H1 (cell line): ENCODE data around the gene SLC66A2. TPM values are rescaled to one million over a fixed set of nuclear protein-coding genes. Genes with fewer than 3 reads are reported as not detected.
A peak's percentile ranks its signal among the peaks of the same experiment; 100 is the strongest.

Experiments
- CTCF ChIA-PET: fragments of 300-600 bp; sonication (Branson Sonifier 250); formaldehyde crosslinking; loops from one replicate; lab custom pipeline; 2021; ENCODE audit not compliant: partially characterized antibody; lab: Charles Lee
- POLR2A ChIA-PET: fragments of 300-600 bp; sonication (Branson Sonifier 250); formaldehyde crosslinking; loops from one replicate; lab custom pipeline; 2021; ENCODE audit warnings: inconsistent platforms; ENCODE audit not compliant: partially characterized antibody; lab: Charles Lee
- DNase-seq, 2 experiments: peaks; one replicate each; pipeline versions ENCODE4 v3.0.0 to v3.0.0-alpha.2; 2010 to 2022; ENCODE audit warnings: low spot score in 2 of 2, low read depth in 1 of 2, mixed read lengths in 1 of 2
- FAIRE-seq: peaks from 2 replicates; lab custom pipeline; 2011; peaks lifted over from hg19 to GRCh38; lab: Jason Lieb, UNC
- H2AFZ ChIP-seq: 2 replicates; pipeline ENCODE4 v1.8.1; 2012; ENCODE audit warnings: low read length, inconsistent platforms
- H2AK5ac ChIP-seq: 2 replicates; pipeline ENCODE4 v1.6.1; 2013; ENCODE audit warnings: low read depth, low read length
- H2BK120ac ChIP-seq: replicated peaks from 2 replicates; pipeline ENCODE3; 2013; ENCODE audit warnings: low read depth, low read length, inconsistent platforms
- H2BK12ac ChIP-seq: 2 replicates; pipeline ENCODE4 v1.6.1; 2013; ENCODE audit warnings: low read depth, low read length
- H2BK15ac ChIP-seq: 2 replicates; pipeline ENCODE4 v1.6.1; 2013; ENCODE audit warnings: low read length
- H2BK20ac ChIP-seq: 2 replicates; pipeline ENCODE4 v1.6.1; 2013; ENCODE audit warnings: low read length
- H2BK5ac ChIP-seq: 2 replicates; pipeline ENCODE4 v1.6.1; 2013; ENCODE audit warnings: low read depth, low read length
- H3K14ac ChIP-seq: 2 replicates; pipeline ENCODE4 v1.6.1; 2013; ENCODE audit warnings: inconsistent platforms; ENCODE audit not compliant: insufficient read length
- H3K18ac ChIP-seq: 2 replicates; pipeline ENCODE4 v1.6.1; 2013; ENCODE audit warnings: low read length; ENCODE audit errors: extremely low read depth
- H3K23ac ChIP-seq: 2 replicates; pipeline ENCODE4 v1.6.1; 2013; ENCODE audit warnings: inconsistent platforms; ENCODE audit not compliant: insufficient read length
- H3K23me2 ChIP-seq: 2 replicates; pipeline ENCODE4 v1.6.1; 2013; ENCODE audit warnings: low read depth, low read length
- H3K27ac ChIP-seq: 2 replicates; pipeline ENCODE4 v1.6.1; 2011; ENCODE audit warnings: low read depth, low read length, inconsistent platforms
- H3K27me3 ChIP-seq, 4 experiments: replicated peaks in 1 of 4; 1 replicate in 1 of 4; 2 replicates in 3 of 4; pipeline versions ENCODE4 v1.6.1 to v1.8.1; 2011 to 2013; ENCODE audit warnings: low read length in 3 of 4, mild to moderate bottlenecking in 3 of 4, inconsistent platforms in 2 of 4, mixed read lengths in 2 of 4, moderate library complexity in 1 of 4; ENCODE audit not compliant: control insufficient read depth in 3 of 4, insufficient read depth in 3 of 4; ENCODE audit errors: extremely low read depth in 1 of 4
- H3K36me3 ChIP-seq, 4 experiments: 2 replicates each; pipeline versions ENCODE4 v1.6.1 to v1.8.1; 2011 to 2013; ENCODE audit warnings: mild to moderate bottlenecking in 4 of 4, low read length in 3 of 4, moderate library complexity in 2 of 4, control low read depth in 1 of 4, inconsistent platforms in 1 of 4; ENCODE audit not compliant: insufficient read depth in 4 of 4, control insufficient read depth in 2 of 4
- H3K4ac ChIP-seq: replicated peaks from 2 replicates; pipeline ENCODE3; 2013; ENCODE audit warnings: low read length, low read depth, mixed read lengths, inconsistent platforms; ENCODE audit not compliant: insufficient read length
- H3K4me1 ChIP-seq, 4 experiments: replicated peaks in 1 of 4; 1 replicate in 1 of 4; 2 replicates in 3 of 4; pipeline versions ENCODE4 v1.6.1 to v1.8.1; 2011 to 2013; ENCODE audit warnings: low read length in 3 of 4, inconsistent platforms in 2 of 4, mixed read lengths in 1 of 4; ENCODE audit not compliant: insufficient read depth in 4 of 4, control insufficient read depth in 3 of 4
- H3K4me2 ChIP-seq, 2 experiments: 2 replicates each; pipeline versions ENCODE4 v1.6.1 to v1.8.1; 2011 to 2013; ENCODE audit warnings: low read depth in 2 of 2, low read length in 2 of 2, control low read depth in 1 of 2, inconsistent platforms in 1 of 2, mild to moderate bottlenecking in 1 of 2; ENCODE audit not compliant: insufficient read depth in 1 of 2
- H3K4me3 ChIP-seq, 4 experiments: fragments of 200-600, 300-600 bp in 1 of 4; sonication (generic), shearing (Covaris generic), sonication (Bioruptor Twin) in 1 of 4; 2 replicates each; pipeline versions ENCODE4 v1.5.1 to v1.8.1; 2011 to 2016; ENCODE audit warnings: low read length in 4 of 4, low read depth in 3 of 4, control low read depth in 2 of 4, inconsistent platforms in 2 of 4, mild to moderate bottlenecking in 2 of 4, mixed read lengths in 1 of 4, moderate library complexity in 1 of 4; ENCODE audit not compliant: insufficient read depth in 2 of 4; ENCODE audit errors: extremely low read depth in 1 of 4
- H3K56ac ChIP-seq: replicated peaks from 2 replicates; pipeline ENCODE3; 2013; ENCODE audit warnings: low read depth, mild to moderate bottlenecking, mixed read lengths, low read length, inconsistent platforms; ENCODE audit not compliant: insufficient read length
- H3K79me1 ChIP-seq: 2 replicates; pipeline ENCODE4 v1.6.1; 2013; ENCODE audit warnings: low read depth, low read length, control low read depth
- H3K79me2 ChIP-seq, 2 experiments: 2 replicates each; pipeline versions ENCODE4 v1.6.1 to v1.8.1; 2012 to 2013; ENCODE audit warnings: low read length in 2 of 2, mild to moderate bottlenecking in 2 of 2, inconsistent platforms in 1 of 2; ENCODE audit not compliant: insufficient read depth in 2 of 2, control insufficient read depth in 1 of 2
- H3K9ac ChIP-seq, 4 experiments: replicated peaks in 1 of 4; 1 replicate in 1 of 4; 2 replicates in 3 of 4; pipeline versions ENCODE4 v1.6.1 to v1.8.1; 2011 to 2013; ENCODE audit warnings: low read depth in 3 of 4, low read length in 3 of 4, control low read depth in 2 of 4, mild to moderate bottlenecking in 2 of 4, moderate library complexity in 2 of 4, inconsistent platforms in 1 of 4; ENCODE audit errors: extremely low read depth in 1 of 4
- H3K9me3 ChIP-seq, 2 experiments: 2 replicates each; pipeline versions ENCODE4 v1.6.1 to v1.8.1; 2012 to 2013; ENCODE audit warnings: mild to moderate bottlenecking in 2 of 2, moderate library complexity in 2 of 2, control low read depth in 1 of 2, inconsistent platforms in 1 of 2, low read depth in 1 of 2, low read length in 1 of 2, mixed read lengths in 1 of 2; ENCODE audit not compliant: insufficient read depth in 2 of 2
- H4K20me1 ChIP-seq, 2 experiments: replicated peaks in 1 of 2; 2 replicates each; pipeline versions ENCODE3 to v1.8.1; 2011 to 2013; ENCODE audit warnings: inconsistent platforms in 2 of 2, low read length in 2 of 2, mild to moderate bottlenecking in 1 of 2; ENCODE audit not compliant: insufficient read depth in 2 of 2, control insufficient read depth in 1 of 2
- H4K5ac ChIP-seq: 2 replicates; pipeline ENCODE4 v1.6.1; 2013; ENCODE audit warnings: low read length, low read depth, mixed read lengths, inconsistent platforms; ENCODE audit not compliant: insufficient read length
- H4K8ac ChIP-seq: 2 replicates; pipeline ENCODE4 v1.8.0; 2013; ENCODE audit warnings: mild to moderate bottlenecking, moderate library complexity, low read length, inconsistent platforms; ENCODE audit not compliant: insufficient read depth; ENCODE audit errors: extremely low read depth
- H4K91ac ChIP-seq: replicated peaks from 2 replicates; pipeline ENCODE3; 2013; ENCODE audit warnings: low read length, mixed read lengths, inconsistent platforms; ENCODE audit not compliant: insufficient read length
- BCL11A ChIP-seq, 2 experiments: IDR thresholded peaks; one replicate each; pipeline ENCODE4 v1.6.1; 2011; ENCODE audit warnings: low read depth in 2 of 2, low read length in 2 of 2, mild to moderate bottlenecking in 2 of 2
- GTF2F1 ChIP-seq: IDR thresholded peaks from 2 replicates; pipeline ENCODE4 v1.6.1; 2012; ENCODE audit warnings: low read depth, low read length, improper control_type of control experiment, borderline replicate concordance
- WGBS, 2 experiments: shearing (Covaris generic) in 1 of 2; methylation state at CpG; one replicate each; pipeline versions ENCODE4 v1.1.6 to v1.1.7; 2013 to 2015; ENCODE audit warnings: low lambda C conversion rate in 2 of 2, mixed read lengths in 2 of 2, inconsistent platforms in 1 of 2, low coverage in 1 of 2, missing lambda C conversion rate in 1 of 2; ENCODE audit not compliant: insufficient replicate concordance in 2 of 2, insufficient coverage in 1 of 2, insufficient read length in 1 of 2; ENCODE audit errors: extremely low coverage in 1 of 2, missing lambda C conversion rate in 1 of 2; 5-methylcytosine and 5-hydroxymethylcytosine counted together
- polyA plus RNA-seq, 7 experiments: library from polyadenylated mRNA; depleted of rRNA in 3 of 7; stranded (reverse) in 5 of 7; unstranded in 2 of 7; fragments of >200 nt in 5 of 7; fragments of 200-250 nt in 2 of 7; gene quantifications; 1 replicate in 5 of 7; 2 replicates in 1 of 7; 4 replicates in 1 of 7; pipeline versions ENCODE4 v1.2.1 to v1.2.3, GENCODE V29; 2011 to 2013; ENCODE audit warnings: missing spikeins in 2 of 7, mixed read lengths in 2 of 7
- total RNA-seq: library from RNA; stranded (reverse); fragmentation: NEBNext Ultra II Directional; extraction: Animal tissue kit (Norgen Biotek cat#: 25700); gene quantifications from 2 replicates; pipeline ENCODE4 v1.2.1, GENCODE V29; 2021

The SLC66A2 gene
- total and polyA plus RNA-seq, 2 of the 8 experiments (the other 6 are each of a cell fraction or from before 2014, with no cell fraction given): 15.0 to 18.9 TPM

GRCh38 chr18:79986726-79987125, 35.3 kb upstream of the SLC66A2 start:
- no peak overlapping the region for H2BK5ac ChIP-seq
- TF ChIP-seq GTF2F1 (no peak), BCL11A (IDR thresholded peaks at IDR 0.05; ENCODE audit: low read depth in 2 of 2, low read length in 2 of 2) (no peak)

More at GRCh38 chr18:79986726-79987125, 35.3 kb upstream of the SLC66A2 start:
- no peak overlapping the region for H3K14ac ChIP-seq
- no peak overlapping the region for H2BK12ac ChIP-seq
- H3K4me3 ChIP-seq: peak overlapping the region in 3 of 4 experiments; percentile 64 to 94 (median 85); a peak in 6 of 8 replicates
- no peak overlapping the region for H2BK120ac ChIP-seq
- no peaks in the 10 kb centered on the region for H3K9me3 ChIP-seq
- H2AFZ ChIP-seq: no peak overlapping the region
- peaks cover 12% of the 10 kb centered on the region; the same call in 1 of the 2 replicates for H3K79me1 ChIP-seq
- no peak overlapping the region for H4K5ac ChIP-seq
- no peak overlapping the region for H3K23ac ChIP-seq
- H4K20me1 ChIP-seq: peaks cover 20 to 26% of the 10 kb centered on the region in 2 experiments
- H3K9ac ChIP-seq: no peak overlapping the region
- no peak overlapping the region for H3K4ac ChIP-seq
- no peak for DNase-seq
- H3K79me2 ChIP-seq: peaks cover 45 to 65% of the 10 kb centered on the region in 2 experiments
- no peak overlapping the region for H3K18ac ChIP-seq
- no peak overlapping the region for H2BK20ac ChIP-seq
- H3K27me3 ChIP-seq: no peaks in the 10 kb centered on the region
- CTCF ChIA-PET: interaction anchor here (1.3 to 3.1 kb wide), 7 partner anchors 10 to 58 kb away, joined by 3 to 11 read pairs (median 4); no protein-coding TSS in a partner anchor
- no peak overlapping the region for H4K8ac ChIP-seq
- 73% methylated on average over 7 of the region's 7 CpGs; no CpG with 5 or more reads in 1 of the 2 experiments for WGBS, 2 experiments
- no peak for FAIRE-seq
- H2BK15ac ChIP-seq: no peak overlapping the region
- no peak overlapping the region for H4K91ac ChIP-seq
- no peak overlapping the region; the same call in 1 of the 2 replicates for H2AK5ac ChIP-seq
- peaks cover 3 to 27% (median 8%) of the 10 kb centered on the region in 4 experiments; a peak in 5 of 8 replicates for H3K36me3 ChIP-seq
- no peak overlapping the region for H3K56ac ChIP-seq
- H3K23me2 ChIP-seq: peaks cover 5% of the 10 kb centered on the region; the same call in 1 of the 2 replicates
- peak overlapping the region; percentile 74 to 82 for H3K4me2 ChIP-seq
- H3K27ac ChIP-seq: no peak overlapping the region
- H3K4me1 ChIP-seq: peaks cover 0 to 5% (median 2%) of the 10 kb centered on the region in 4 experiments; a peak in 2 of 7 replicates
- POLR2A ChIA-PET: interaction anchor here (0.8 to 3.7 kb wide), 5 partner anchors 13 to 47 kb away, joined by 3 to 18 read pairs (median 3); no protein-coding TSS in a partner anchor
